Measurements from ENCODE around the gene SNAPC4.
"Not testable (repeated sequence)": the region's sequence is repeated elsewhere in the genome, so short reads cannot be mapped to it uniquely, and the experiment has no call there.

DNA sequence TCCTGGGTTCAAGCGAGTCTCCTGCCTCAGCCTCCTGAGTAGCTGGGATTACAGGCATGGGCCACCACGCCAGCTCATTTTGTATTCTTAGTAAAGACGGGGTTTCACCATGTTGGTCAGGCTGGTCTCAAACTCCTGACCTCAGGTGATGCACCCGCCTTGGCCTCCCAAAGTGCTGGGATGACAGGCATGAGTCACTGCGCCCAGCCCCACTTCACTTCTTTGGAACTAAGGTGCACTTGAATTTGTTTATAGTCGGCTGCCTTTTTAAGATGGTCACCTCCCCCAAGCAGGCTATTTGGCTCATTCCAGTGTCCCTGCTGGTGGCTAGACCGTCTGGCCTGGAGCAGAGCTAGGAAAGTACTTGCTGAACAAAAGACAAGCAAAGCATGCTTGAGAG is 25.4 kb upstream of the SNAPC4 start:
- TF ChIP-seq REST (IDR thresholded peaks at IDR 0.05; ENCODE audit: insufficient read depth in 1 of 2, low read depth in 2 of 2, low read length in 1 of 2); CTCF (IDR thresholded peaks at IDR 0.05); POLR2AphosphoS5 (IDR thresholded peaks at IDR 0.05; ENCODE audit: low read depth, low read length); TCF7L2 (IDR thresholded peaks at IDR 0.05; ENCODE audit: low read depth, low read length); SIN3A (IDR thresholded peaks at IDR 0.05; ENCODE audit: borderline replicate concordance, insufficient read depth, low read depth, low read length): not testable (repeated sequence)
